ENCODE measurements around the gene DNM1L.

GRCh38 chr12:32742133-32742532 lies 63.0 kb downstream of the DNM1L start:
- TF ChIP-seq CTCF (IDR thresholded peaks at IDR 0.05; ENCODE audit: low read length) (no peak), EZH2 (IDR thresholded peaks at IDR 0.05; ENCODE audit: borderline replicate concordance, low read length) (no peak)
